ENCODE measurements around the gene REXO1.

DNA sequence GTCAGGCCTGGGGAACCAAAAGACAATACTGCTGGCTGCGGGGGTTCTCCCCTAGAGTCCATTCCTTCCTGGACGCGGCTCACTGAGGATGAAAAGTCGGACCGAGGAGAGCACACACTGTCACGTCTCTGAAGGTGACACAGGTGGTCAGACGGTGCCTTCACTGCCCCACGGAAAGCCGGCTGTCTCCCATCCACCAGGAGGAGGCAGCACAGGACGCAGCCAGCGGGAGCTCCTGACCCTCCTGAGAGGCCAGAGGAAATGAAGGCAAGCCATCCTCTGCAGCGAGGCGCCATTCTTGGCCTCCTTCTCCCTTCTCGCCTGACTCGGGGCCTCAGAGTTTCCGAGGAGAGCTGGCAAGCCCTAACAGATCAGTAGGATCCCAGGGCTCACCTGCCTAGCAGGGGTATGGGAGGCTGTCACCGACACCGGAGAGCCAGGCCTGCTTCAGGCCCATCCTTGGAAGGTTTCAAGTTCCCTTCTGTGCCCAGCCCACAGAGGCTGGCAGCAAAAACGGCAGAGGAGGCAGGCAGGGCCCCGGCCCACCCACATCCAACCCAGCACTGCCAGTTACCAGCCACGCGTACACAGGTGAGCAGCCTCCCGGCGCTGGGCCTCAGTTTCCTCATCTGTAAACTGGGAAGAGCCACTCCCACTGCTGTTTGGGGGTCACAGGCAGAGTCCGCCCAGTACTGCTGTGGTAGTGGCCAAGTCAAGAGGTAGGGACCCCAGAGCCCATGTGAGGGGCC is 4.5 kb downstream of the REXO1 start:
- TF ChIP-seq, protein P1, sequence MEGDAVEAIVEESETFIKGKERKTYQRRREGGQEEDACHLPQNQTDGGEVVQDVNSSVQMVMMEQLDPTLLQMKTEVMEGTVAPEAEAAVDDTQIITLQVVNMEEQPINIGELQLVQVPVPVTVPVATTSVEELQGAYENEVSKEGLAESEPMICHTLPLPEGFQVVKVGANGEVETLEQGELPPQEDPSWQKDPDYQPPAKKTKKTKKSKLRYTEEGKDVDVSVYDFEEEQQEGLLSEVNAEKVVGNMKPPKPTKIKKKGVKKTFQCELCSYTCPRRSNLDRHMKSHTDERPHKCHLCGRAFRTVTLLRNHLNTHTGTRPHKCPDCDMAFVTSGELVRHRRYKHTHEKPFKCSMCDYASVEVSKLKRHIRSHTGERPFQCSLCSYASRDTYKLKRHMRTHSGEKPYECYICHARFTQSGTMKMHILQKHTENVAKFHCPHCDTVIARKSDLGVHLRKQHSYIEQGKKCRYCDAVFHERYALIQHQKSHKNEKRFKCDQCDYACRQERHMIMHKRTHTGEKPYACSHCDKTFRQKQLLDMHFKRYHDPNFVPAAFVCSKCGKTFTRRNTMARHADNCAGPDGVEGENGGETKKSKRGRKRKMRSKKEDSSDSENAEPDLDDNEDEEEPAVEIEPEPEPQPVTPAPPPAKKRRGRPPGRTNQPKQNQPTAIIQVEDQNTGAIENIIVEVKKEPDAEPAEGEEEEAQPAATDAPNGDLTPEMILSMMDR (IDR thresholded peaks at IDR 0.05): no peak
- TF ChIP-seq POLR2A (IDR thresholded peaks at IDR 0.05): no peak

Measured in testis (tissue), 2 donors.